GM18858 (cell line): ENCODE results near the gene M1AP.

Experiments used
- ATAC-seq: cut with Tn5 transposase; IDR thresholded peaks from one replicate; pipeline ENCODE4 v1.9.1; 2021; ENCODE audit not compliant: unreplicated experiment

Gene M1AP

GRCh38 chr2:74551530-74551929 lies 96.6 kb downstream of the M1AP start:
- no peak for ATAC-seq

- ATAC-seq, result no peak
Observed at GRCh38 chr2:74550231-74550630, 97.9 kb downstream of the M1AP start.

DNA sequence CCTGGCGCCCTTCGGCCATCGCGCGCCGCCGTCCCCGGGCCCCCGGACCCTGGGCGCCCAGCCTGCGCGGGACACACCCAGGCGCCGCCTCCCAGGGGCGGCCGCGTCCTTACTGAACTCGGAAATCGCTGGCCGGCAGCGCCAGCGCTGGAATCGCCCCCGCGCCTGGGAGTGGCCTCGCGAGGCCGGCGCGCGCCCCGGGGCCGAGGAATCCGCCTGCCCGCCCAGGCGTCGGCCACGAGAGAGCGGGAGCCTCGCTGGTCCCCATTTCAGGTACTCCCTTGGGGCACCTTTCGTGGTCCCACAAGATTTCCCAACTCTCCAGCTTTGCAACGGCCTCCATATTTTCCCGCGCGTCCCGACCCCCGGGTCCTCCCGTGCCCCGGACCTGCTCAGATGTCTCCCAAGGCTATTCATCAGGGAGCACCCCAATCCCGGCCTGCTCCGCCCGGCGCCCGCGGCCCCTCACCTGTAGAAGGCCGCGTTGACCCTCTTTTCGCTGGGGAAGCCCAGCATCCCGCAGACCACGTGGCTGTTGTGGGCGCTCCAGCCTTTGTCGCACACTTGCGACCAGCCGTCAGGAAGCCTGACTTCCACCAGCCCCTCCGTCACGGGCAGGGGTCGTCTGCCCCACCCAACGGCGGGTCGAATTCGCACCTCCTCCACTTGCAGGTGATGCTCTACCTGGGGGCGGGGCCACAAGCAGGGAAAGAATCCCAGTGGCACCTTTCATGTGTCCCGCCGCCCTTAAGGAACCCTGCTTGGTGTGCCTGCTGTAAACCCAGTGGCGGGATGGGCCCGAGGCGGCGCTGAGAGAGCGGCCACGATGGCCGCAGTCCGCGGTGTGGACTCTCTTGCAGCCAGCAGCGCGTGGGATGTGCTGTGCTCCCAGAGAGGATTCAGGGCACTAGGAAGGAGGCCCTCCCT lies 99.0 kb downstream of the M1AP start:
- no peak for ATAC-seq

GRCh38 chr2:74548285-74548899 lies 99.7 kb downstream of the M1AP start:
- no peak for ATAC-seq

DNA sequence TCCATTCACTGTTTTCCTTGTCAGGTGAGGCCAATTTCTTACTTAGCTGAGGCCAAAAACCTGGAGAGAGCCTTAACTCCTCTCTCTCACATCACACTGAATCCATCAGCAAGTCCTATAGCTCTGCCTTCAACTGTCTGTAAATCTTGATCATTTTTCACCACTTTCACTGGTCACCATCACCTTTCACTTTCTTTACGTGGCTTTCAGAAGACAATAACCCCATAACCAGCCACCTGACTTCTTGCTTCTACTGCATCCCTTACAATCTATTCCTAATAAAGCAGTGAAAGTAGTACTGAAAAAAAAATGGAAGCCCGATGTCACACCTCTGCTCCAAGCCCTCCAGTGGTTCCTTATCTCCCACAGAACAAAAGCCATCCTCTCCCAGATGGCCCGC lies 102.1 kb downstream of the M1AP start:
- ATAC-seq, result no peak

- no peak for ATAC-seq
Observed at GRCh38 chr2:74544634-74545033, 103.5 kb downstream of the M1AP start.

GRCh38 chr2:74542978-74543377 lies 105.2 kb downstream of the M1AP start:
- no peak for ATAC-seq

DNA sequence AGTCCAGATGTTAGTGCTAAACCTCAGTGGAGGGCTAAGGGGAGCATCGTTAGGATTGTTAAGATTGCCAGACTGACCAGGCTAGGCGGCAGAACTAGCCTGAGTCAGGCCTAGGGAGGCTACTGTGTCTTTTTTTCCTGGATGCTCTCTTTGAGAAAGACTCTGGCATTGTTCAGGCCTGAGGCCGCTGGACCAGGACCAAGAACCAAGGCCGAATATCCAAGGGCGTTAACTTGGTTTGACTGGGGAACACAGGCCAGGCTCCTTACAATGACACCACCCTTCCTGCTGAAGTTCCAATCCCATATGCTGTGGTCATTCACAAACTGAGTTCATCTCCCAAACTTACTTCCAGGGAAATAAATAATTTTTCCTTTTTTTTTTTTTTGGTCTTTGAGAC lies 107.8 kb downstream of the M1AP start:
- ATAC-seq, result no peak

DNA sequence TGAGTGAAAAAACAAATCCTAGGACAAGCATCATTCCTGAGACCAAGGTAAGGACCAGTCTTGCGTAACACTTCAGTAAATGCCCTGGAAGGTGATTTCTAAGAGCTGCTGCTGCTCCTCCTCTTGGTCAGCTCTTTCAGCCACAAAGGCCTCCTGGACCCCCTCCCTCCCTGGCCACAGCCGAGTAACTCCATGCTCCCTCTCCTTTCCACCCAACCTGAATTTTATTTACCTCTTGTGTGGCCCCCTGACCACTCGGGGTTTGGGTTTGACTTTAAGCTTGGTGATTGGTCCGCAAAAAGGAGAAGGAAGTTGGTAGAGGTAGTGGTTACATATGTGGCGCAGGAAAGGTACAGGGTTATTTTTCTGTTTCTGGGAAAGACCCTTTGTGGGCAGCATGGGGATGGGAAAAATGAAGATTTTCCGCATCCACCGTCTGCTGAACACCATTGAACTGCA lies 109.2 kb downstream of the M1AP start:
- ATAC-seq, result no peak

- ATAC-seq, result no peak
Observed at GRCh38 chr2:74537140-74537539, 111.0 kb downstream of the M1AP start.

GRCh38 chr2:74536166-74536950 lies 111.8 kb downstream of the M1AP start:
- ATAC-seq, result no peak

DNA sequence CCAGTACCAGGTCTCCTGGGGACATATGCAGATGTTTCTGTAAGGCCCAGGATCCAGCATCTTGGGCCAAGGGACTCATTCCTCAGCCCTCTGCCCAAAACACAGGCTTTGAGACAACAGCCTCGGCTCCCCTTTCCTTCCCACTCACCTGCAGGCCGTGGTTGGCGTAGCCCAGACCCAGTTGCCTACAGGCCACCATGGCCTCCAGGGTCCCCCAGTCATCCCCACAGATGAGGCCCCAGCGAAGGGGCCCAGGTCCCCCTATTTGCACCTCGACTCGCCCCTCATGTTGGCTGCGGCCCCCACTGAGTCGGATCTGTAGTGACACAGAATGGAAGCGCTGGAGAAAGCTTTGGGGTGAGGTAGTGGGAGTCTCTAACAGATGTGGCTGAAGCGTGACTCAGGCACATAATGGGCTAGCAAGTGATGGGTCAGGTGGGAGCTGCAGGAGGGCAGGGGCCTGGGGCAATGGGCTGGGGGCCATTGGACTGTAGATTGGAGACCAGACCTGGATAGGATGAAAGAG lies 112.6 kb downstream of the M1AP start:
- ATAC-seq, result no peak

- ATAC-seq, result no peak
Observed at GRCh38 chr2:74534411-74534810, 113.7 kb downstream of the M1AP start.

DNA sequence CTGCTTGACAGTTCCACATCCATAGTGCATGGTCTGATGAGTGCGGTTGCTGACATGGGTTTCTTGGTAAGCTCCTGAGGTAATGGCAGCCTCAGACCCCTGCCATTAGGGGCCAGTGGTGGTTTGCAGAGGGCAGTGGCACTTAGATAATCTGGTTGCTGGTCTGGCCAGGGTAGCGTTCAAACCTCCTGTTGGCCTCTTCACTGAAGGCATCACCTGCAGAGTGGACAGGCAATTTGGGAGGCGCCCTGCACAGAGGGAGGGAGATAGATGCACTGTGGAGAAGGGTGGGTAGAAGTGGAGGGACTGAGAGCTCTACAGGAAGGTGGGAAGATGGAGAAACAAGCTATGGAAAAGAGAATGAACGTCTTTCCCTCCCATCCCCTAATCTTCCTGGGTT lies 114.7 kb downstream of the M1AP start:
- ATAC-seq, result no peak

DNA sequence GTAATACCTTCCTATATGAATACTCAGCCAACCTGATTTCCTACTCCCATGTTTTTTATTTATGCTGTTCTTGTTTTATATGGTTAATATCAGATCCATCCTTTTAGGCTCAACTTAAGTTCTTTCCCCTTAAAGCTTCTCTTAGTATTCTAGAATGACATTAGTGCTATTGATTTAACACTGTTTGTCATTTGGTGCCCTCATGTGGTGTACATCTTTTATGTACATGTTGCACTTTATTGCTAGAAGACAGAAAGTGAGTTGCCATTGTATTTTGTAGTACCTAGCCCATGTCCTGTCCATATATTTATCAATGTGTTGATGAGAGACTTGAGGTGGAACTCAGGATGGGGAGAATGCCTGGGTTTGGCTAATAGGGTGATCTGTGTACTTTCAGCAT lies 115.9 kb downstream of the M1AP start:
- ATAC-seq, result no peak

DNA sequence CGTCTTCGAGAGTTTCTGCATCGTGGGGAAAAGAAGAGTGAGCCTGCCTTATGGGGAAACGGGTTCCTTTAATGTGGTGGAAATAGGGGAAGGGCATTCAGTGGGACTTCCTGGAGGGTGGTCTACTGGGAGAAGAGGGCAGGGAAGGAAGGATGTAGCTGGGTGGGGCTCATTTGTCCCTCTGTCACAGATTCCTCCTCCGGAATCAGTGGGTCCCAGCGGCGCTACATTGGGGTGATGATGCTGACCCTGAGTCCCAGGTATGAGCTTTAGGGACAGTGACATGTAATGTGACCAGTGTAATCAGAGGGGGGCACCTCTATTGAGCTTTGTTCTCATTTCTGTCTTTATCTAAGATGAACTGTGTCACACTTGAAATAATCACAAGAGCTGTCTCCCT lies 116.5 kb downstream of the M1AP start:
- ATAC-seq, result no peak

GRCh38 chr2:74530239-74531187 lies 117.6 kb downstream of the M1AP start:
- no peak for ATAC-seq

- peak; percentile 76 for ATAC-seq
Observed at GRCh38 chr2:74529357-74530238, 118.5 kb downstream of the M1AP start, which contains the start of the genes AUP1 and HTRA2. Gene AUP1, minus strand, starts transcription at chr2:74529706. Its CDS starts 77 bp downstream, at chr2:74529629. Gene HTRA2, plus strand, starts transcription at chr2:74529933. Its CDS starts 74 bp downstream, at chr2:74530007.
